Trophoblast cell (in vitro differentiated cells and primary cell): Measurements from ENCODE around the gene KCNJ6.
"Not testable (repeated sequence)": the region's sequence is repeated elsewhere in the genome, so short reads cannot be mapped to it uniquely, and the experiment has no call there.

ENCODE experiments used
- DNase-seq, 2 donors: peaks; one replicate each; pipeline ENCODE4 v3.0.0-alpha.2; 2016
- H2AFZ ChIP-seq: 2 replicates; pipeline ENCODE4 v1.6.1; 2013; ENCODE audit warnings: low read length, moderate library complexity, mild to moderate bottlenecking; ENCODE audit not compliant: insufficient read depth, poor library complexity
- H2AK5ac ChIP-seq: 2 replicates; pipeline ENCODE4 v1.6.1; 2013; ENCODE audit warnings: mild to moderate bottlenecking, low read length
- H2BK120ac ChIP-seq: 2 replicates; pipeline ENCODE4 v1.6.1; 2013; ENCODE audit warnings: low read length, mild to moderate bottlenecking, moderate library complexity; ENCODE audit not compliant: insufficient read depth, poor library complexity
- H2BK12ac ChIP-seq: 2 replicates; pipeline ENCODE4 v1.6.1; 2013; ENCODE audit warnings: mild to moderate bottlenecking, low read length, moderate library complexity
- H2BK5ac ChIP-seq: 2 replicates; pipeline ENCODE4 v1.6.1; 2013; ENCODE audit warnings: low read length, low read depth, moderate library complexity, mild to moderate bottlenecking; ENCODE audit not compliant: poor library complexity
- H3K14ac ChIP-seq: 2 replicates; pipeline ENCODE4 v1.6.1; 2013; ENCODE audit warnings: mild to moderate bottlenecking, low read length
- H3K18ac ChIP-seq: 2 replicates; pipeline ENCODE4 v1.6.1; 2013; ENCODE audit warnings: mild to moderate bottlenecking, low read length
- H3K23ac ChIP-seq: 2 replicates; pipeline ENCODE4 v1.6.1; 2013; ENCODE audit warnings: low read length
- H3K27ac ChIP-seq: 2 replicates; pipeline ENCODE4 v1.5.1; 2013; ENCODE audit warnings: low read depth, mild to moderate bottlenecking, inconsistent platforms, low read length, moderate library complexity
- H3K27me3 ChIP-seq: 2 replicates; pipeline ENCODE4 v1.6.1; 2013; ENCODE audit warnings: inconsistent platforms, mild to moderate bottlenecking, low read length, moderate library complexity; ENCODE audit not compliant: insufficient read depth
- H3K36me3 ChIP-seq, 2 experiments: 1 replicate in 1 of 2; 2 replicates in 1 of 2; pipeline ENCODE4 v1.6.1; 2013; ENCODE audit warnings: low read length in 2 of 2, mild to moderate bottlenecking in 2 of 2, moderate library complexity in 1 of 2; ENCODE audit not compliant: insufficient read depth in 2 of 2, control insufficient read depth in 1 of 2
- H3K4ac ChIP-seq: 2 replicates; pipeline ENCODE4 v1.6.1; 2013; ENCODE audit warnings: low read depth, mild to moderate bottlenecking, low read length, moderate library complexity
- H3K4me1 ChIP-seq, 2 experiments: 1 replicate in 1 of 2; 2 replicates in 1 of 2; pipeline ENCODE4 v1.6.1; 2013; ENCODE audit warnings: low read length in 2 of 2, mild to moderate bottlenecking in 2 of 2, moderate library complexity in 1 of 2; ENCODE audit not compliant: insufficient read depth in 2 of 2, control insufficient read depth in 1 of 2
- H3K4me2 ChIP-seq: 2 replicates; pipeline ENCODE4 v1.6.1; 2013; ENCODE audit warnings: inconsistent platforms, mild to moderate bottlenecking, low read length, moderate library complexity
- H3K4me3 ChIP-seq: 2 replicates; pipeline ENCODE4 v1.5.1; 2013; ENCODE audit warnings: mild to moderate bottlenecking, low read depth, low read length, inconsistent platforms
- H3K79me1 ChIP-seq: one replicate; pipeline ENCODE4 v1.6.1; 2013; ENCODE audit warnings: low read length
- H3K79me2 ChIP-seq: 2 replicates; pipeline ENCODE4 v1.6.1; 2013; ENCODE audit warnings: low read length, mild to moderate bottlenecking; ENCODE audit not compliant: control insufficient read depth, insufficient read depth, poor library complexity
- H3K9ac ChIP-seq: 2 replicates; pipeline ENCODE4 v1.6.1; 2013; ENCODE audit warnings: mild to moderate bottlenecking, low read length
- H3K9me3 ChIP-seq: 2 replicates; pipeline ENCODE4 v1.6.1; 2013; ENCODE audit warnings: low read depth, mild to moderate bottlenecking, control low read depth, inconsistent platforms, low read length; ENCODE audit not compliant: insufficient read depth
- H4K12ac ChIP-seq: 2 replicates; pipeline ENCODE4 v1.6.1; 2013; ENCODE audit warnings: low read depth, mild to moderate bottlenecking, low read length, moderate library complexity
- H4K8ac ChIP-seq: 2 replicates; pipeline ENCODE4 v1.6.1; 2013; ENCODE audit warnings: low read depth, mild to moderate bottlenecking, low read length, moderate library complexity
- H4K91ac ChIP-seq: one replicate; pipeline ENCODE4 v1.6.1; 2013; ENCODE audit warnings: low read depth, mild to moderate bottlenecking, low read length, moderate library complexity
- WGBS: extraction: QIAGEN DNeasy Blood & Tissue Kit; methylation state at CpG from one replicate; pipeline ENCODE4 v1.1.7; 2013; ENCODE audit warnings: missing lambda C conversion rate; ENCODE audit not compliant: insufficient read length, insufficient coverage; ENCODE audit errors: extremely low coverage; 5-methylcytosine and 5-hydroxymethylcytosine counted together

Gene KCNJ6

GRCh38 chr21:37763298-37763697 lies 153.0 kb downstream of the KCNJ6 start:
- no peak overlapping the region for H4K8ac ChIP-seq
- no peak overlapping the region for H2BK12ac ChIP-seq
- no peaks in the 10 kb centered on the region for H3K79me1 ChIP-seq
- no peak for DNase-seq
- H4K12ac ChIP-seq = no peak overlapping the region
- no peak overlapping the region for H3K9ac ChIP-seq
- H3K18ac ChIP-seq = no peak overlapping the region
- no peaks in the 10 kb centered on the region for H3K36me3 ChIP-seq
- no peak overlapping the region for H3K23ac ChIP-seq
- no peak overlapping the region for H3K27ac ChIP-seq
- peaks cover 3% of the 10 kb centered on the region for H3K9me3 ChIP-seq
- H3K4me3 ChIP-seq = no peak overlapping the region
- no peak overlapping the region for H2BK5ac ChIP-seq
- no peak overlapping the region for H3K14ac ChIP-seq
- no peak overlapping the region for H2AFZ ChIP-seq
- H2BK120ac ChIP-seq = no peak overlapping the region
- no peaks in the 10 kb centered on the region for H3K27me3 ChIP-seq
- no peak overlapping the region for H4K91ac ChIP-seq
- H3K4me2 ChIP-seq = no peak overlapping the region
- no peaks in the 10 kb centered on the region for H3K79me2 ChIP-seq
- H2AK5ac ChIP-seq = no peak overlapping the region
- peaks cover 0 to 2% of the 10 kb centered on the region in 2 experiments for H3K4me1 ChIP-seq
- no peak overlapping the region for H3K4ac ChIP-seq
- WGBS = no CpG with 5 or more reads among the region's 5 CpGs

- WGBS = no CpG with 5 or more reads among the region's 12 CpGs
Observed at GRCh38 chr21:37762606-37763005, 153.7 kb downstream of the KCNJ6 start.

GRCh38 chr21:37761406-37761805 lies 154.9 kb downstream of the KCNJ6 start:
- not testable (repeated sequence) for H3K9ac ChIP-seq, DNase-seq, H3K18ac ChIP-seq, H3K23ac ChIP-seq, H4K91ac ChIP-seq, H2AK5ac ChIP-seq, H3K27me3 ChIP-seq, H4K12ac ChIP-seq, H3K79me2 ChIP-seq, H2BK12ac ChIP-seq, H3K36me3 ChIP-seq, H3K27ac ChIP-seq, H3K4ac ChIP-seq, H3K4me1 ChIP-seq, H2BK5ac ChIP-seq, H2AFZ ChIP-seq, H3K4me2 ChIP-seq, H2BK120ac ChIP-seq, H3K14ac ChIP-seq, H3K9me3 ChIP-seq, H3K79me1 ChIP-seq, H4K8ac ChIP-seq
- 100% methylated on average over 3 of the region's 4 CpGs for WGBS
- peak overlapping the region; percentile 18 for H3K4me3 ChIP-seq

More at GRCh38 chr21:37762606-37763005, 153.7 kb downstream of the KCNJ6 start:
- Histone ChIP-seq H3K79me2 (no peaks in the 10 kb centered on the region), H3K4me1 (peaks cover 0 to 2% of the 10 kb centered on the region in 2 experiments), H2AK5ac (no peak overlapping the region), H3K4me3 (no peak overlapping the region), H2BK5ac (no peak overlapping the region), H3K27ac (no peak overlapping the region), H2BK120ac (no peak overlapping the region), H2BK12ac (no peak overlapping the region), H3K4ac (no peak overlapping the region), H3K23ac (no peak overlapping the region), H3K36me3 (no peaks in the 10 kb centered on the region), H3K79me1 (no peaks in the 10 kb centered on the region), H3K14ac (no peak overlapping the region), H2AFZ (no peak overlapping the region), H3K4me2 (no peak overlapping the region), H4K91ac (no peak overlapping the region), H3K9ac (no peak overlapping the region), H4K8ac (no peak overlapping the region), H3K18ac (no peak overlapping the region), H4K12ac (no peak overlapping the region), H3K9me3 (peaks cover 3% of the 10 kb centered on the region), H3K27me3 (no peaks in the 10 kb centered on the region)
- DNase-seq = no peak

- peaks cover 3% of the 10 kb centered on the region for H3K9me3 ChIP-seq
- no peaks in the 10 kb centered on the region for H3K79me2 ChIP-seq
- no peaks in the 10 kb centered on the region for H3K4me1 ChIP-seq
- H2AFZ ChIP-seq = no peak overlapping the region
- no peak overlapping the region for H2BK120ac ChIP-seq
- no peak overlapping the region for H2BK12ac ChIP-seq
- H3K23ac ChIP-seq = no peak overlapping the region
- no peaks in the 10 kb centered on the region for H3K36me3 ChIP-seq
- no peak overlapping the region for H3K18ac ChIP-seq
- no peak overlapping the region for H2AK5ac ChIP-seq
- no peak overlapping the region for H3K14ac ChIP-seq
- no peak for DNase-seq
- no peak overlapping the region for H2BK5ac ChIP-seq
- no peak overlapping the region for H3K27ac ChIP-seq
- H4K12ac ChIP-seq = no peak overlapping the region
- H4K8ac ChIP-seq = no peak overlapping the region
- H3K27me3 ChIP-seq = no peaks in the 10 kb centered on the region
- no peak overlapping the region for H3K4me2 ChIP-seq
- H3K9ac ChIP-seq = no peak overlapping the region
- WGBS = no CpG with 5 or more reads among the region's 9 CpGs
- no peak overlapping the region for H4K91ac ChIP-seq
- no peak overlapping the region for H3K4me3 ChIP-seq
- no peaks in the 10 kb centered on the region for H3K79me1 ChIP-seq
- no peak overlapping the region for H3K4ac ChIP-seq
Observed at GRCh38 chr21:37759777-37760176, 156.5 kb downstream of the KCNJ6 start.
